ENCODE measurements around the gene TGFBR3. TPM values are rescaled to one million over a fixed set of nuclear protein-coding genes. Genes with fewer than 3 reads are reported as not detected.
"Not testable (repeated sequence)": the region's sequence is repeated elsewhere in the genome, so short reads cannot be mapped to it uniquely, and the experiment has no call there.

TGFBR3 gene
- total and polyA plus RNA-seq, 2 of the 13 experiments (the other 11 are each of a cell fraction or from before 2014, with no cell fraction given) = 76.5 to 195 TPM

DNA sequence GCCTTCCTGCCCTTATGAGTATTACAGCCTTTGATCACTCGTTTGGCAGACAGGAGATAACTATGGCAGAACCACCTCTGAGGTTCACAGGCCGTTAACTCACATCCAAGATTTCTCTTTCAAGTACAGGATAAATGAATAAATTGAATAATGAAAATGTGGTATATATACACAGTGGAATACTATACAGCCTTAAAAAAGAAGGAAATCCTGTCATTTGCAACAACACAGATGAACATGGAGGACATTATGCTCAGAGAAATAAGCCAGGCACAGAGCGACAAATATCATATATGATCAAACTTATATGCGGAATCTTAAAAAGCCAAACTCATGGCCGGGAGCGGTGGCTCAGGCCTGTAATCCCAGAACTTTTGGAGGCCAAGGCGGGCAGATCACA is 32.6 kb downstream of the TGFBR3 start:
- no peaks in the 10 kb centered on the region for H3K9me3 ChIP-seq (ENCODE audit: low read length)
- H3K79me2 ChIP-seq (ENCODE audit: insufficient read depth, low read length) = peaks cover 95% of the 10 kb centered on the region
- in situ Hi-C loops (cut with HindIII; ENCODE audit: extremely low pct_ligation_motif_present, low pct_unique_long_range_greater_than_20kb) (no loop called here), intact Hi-C loops (cut with micrococcal nuclease; ENCODE audit: unreplicated experiment) (no loop called here)
- DNase-seq (ENCODE audit: low spot score) (no peak), ATAC-seq (no peak), FAIRE-seq (no peak)
- H2AFZ ChIP-seq (ENCODE audit: low read length) = no peak overlapping the region
- ChIA-PET CTCF (ENCODE audit: low intra/inter-chr PET ratio, low total read pairs) (no interaction called here), POLR2A (no interaction called here)
- TF ChIP-seq RBM22 (optimal IDR thresholded peaks at IDR 0.05; ENCODE audit: low read length) (peak; percentile 6), MTF1 (CRISPR knock-in tag; IDR thresholded peaks at IDR 0.05) (no peak), JUNB (CRISPR knock-in tag; IDR thresholded peaks at IDR 0.05; ENCODE audit: borderline replicate concordance) (no peak), ZNF674 (CRISPR knock-in tag; IDR thresholded peaks at IDR 0.05; ENCODE audit: low read depth) (no peak)
- H3K4me1 ChIP-seq (ENCODE audit: insufficient read depth, low read length) = peaks cover 52% of the 10 kb centered on the region
- no peak overlapping the region for H3K27ac ChIP-seq (ENCODE audit: extremely low read length, insufficient read depth, low read length)
- H3K4me3 ChIP-seq (replicated peaks in 1 of 3; ENCODE audit: insufficient read depth in 1 of 3, low read depth in 2 of 3, low read length in 3 of 3) = no peak overlapping the region
- H3K4me2 ChIP-seq (ENCODE audit: low read depth, low read length) = no peak overlapping the region
- H4K20me1 ChIP-seq (ENCODE audit: insufficient read depth, low read length) = peaks cover 34% of the 10 kb centered on the region
- WGBS (ENCODE audit: low lambda C conversion rate) = 98% methylated on average over 7 of the region's 7 CpGs
- BruUV-seq (replicated peaks) = no TSS peak
- no peak overlapping the region for H3K9ac ChIP-seq (ENCODE audit: insufficient read depth, low read depth, low read length)
- H3K27me3 ChIP-seq (ENCODE audit: control insufficient read depth in 1 of 2, insufficient read depth in 2 of 2, low read length in 2 of 2) = no peaks in the 10 kb centered on the region
- H3K36me3 ChIP-seq (replicated peaks in 1 of 2; ENCODE audit: control insufficient read depth in 1 of 2, insufficient read depth in 2 of 2, low read length in 2 of 2) = peaks cover 12 to 46% of the 10 kb centered on the region in 2 experiments

DNA sequence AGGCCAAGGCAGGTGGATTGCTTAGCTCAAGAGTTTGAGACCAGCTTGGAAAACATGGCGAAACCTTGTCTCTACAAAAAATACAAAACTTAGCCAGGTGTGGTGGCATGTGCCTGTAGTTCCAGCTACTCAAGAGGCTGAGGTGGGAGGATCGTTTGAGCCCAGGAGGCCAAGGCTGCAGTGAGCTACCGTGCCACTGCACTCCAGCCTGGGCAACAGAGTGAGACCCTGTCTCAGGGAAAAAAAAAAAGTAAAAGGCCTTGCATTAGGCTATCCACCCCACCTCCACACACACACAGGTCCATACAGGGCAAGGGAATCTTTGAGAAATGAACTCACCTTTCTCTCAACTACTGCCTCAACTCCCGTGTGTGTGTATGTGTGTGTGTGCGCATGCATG is 33.9 kb downstream of the TGFBR3 start:
- Histone ChIP-seq H3K79me2 (ENCODE audit: insufficient read depth, low read length) (peaks cover 92% of the 10 kb centered on the region), H4K20me1 (ENCODE audit: insufficient read depth, low read length) (peaks cover 24% of the 10 kb centered on the region; the same call in 1 of the 2 replicates), H3K36me3 (replicated peaks in 1 of 2; ENCODE audit: control insufficient read depth in 1 of 2, insufficient read depth in 2 of 2, low read length in 2 of 2) (peaks cover 12 to 35% of the 10 kb centered on the region in 2 experiments), H3K27ac (ENCODE audit: extremely low read length, insufficient read depth, low read length) (peak overlapping the region; percentile 4), H3K4me1 (ENCODE audit: insufficient read depth, low read length) (peaks cover 61% of the 10 kb centered on the region), H3K4me2 (ENCODE audit: low read depth, low read length) (0 out of 2 replicates have a peak overlapping the region, but pooled peaks have one; percentile 51)
- FAIRE-seq; ATAC-seq; CTCF ChIA-PET (ENCODE audit: low intra/inter-chr PET ratio, low total read pairs); DNase-seq (ENCODE audit: low spot score); H3K9me3 ChIP-seq (ENCODE audit: low read length); H2AFZ ChIP-seq (ENCODE audit: low read length); BruUV-seq (replicated peaks); H3K9ac ChIP-seq (ENCODE audit: insufficient read depth, low read depth, low read length); in situ Hi-C loops (cut with HindIII; ENCODE audit: extremely low pct_ligation_motif_present, low pct_unique_long_range_greater_than_20kb); intact Hi-C loops (cut with micrococcal nuclease; ENCODE audit: unreplicated experiment); H3K27me3 ChIP-seq (ENCODE audit: control insufficient read depth in 1 of 2, insufficient read depth in 2 of 2, low read length in 2 of 2); H3K4me3 ChIP-seq (replicated peaks in 1 of 3; ENCODE audit: insufficient read depth in 1 of 3, low read depth in 2 of 3, low read length in 3 of 3): not testable (repeated sequence)
- 95% methylated on average over 5 of the region's 5 CpGs for WGBS (ENCODE audit: low lambda C conversion rate)
- TF ChIP-seq, protein P1, sequence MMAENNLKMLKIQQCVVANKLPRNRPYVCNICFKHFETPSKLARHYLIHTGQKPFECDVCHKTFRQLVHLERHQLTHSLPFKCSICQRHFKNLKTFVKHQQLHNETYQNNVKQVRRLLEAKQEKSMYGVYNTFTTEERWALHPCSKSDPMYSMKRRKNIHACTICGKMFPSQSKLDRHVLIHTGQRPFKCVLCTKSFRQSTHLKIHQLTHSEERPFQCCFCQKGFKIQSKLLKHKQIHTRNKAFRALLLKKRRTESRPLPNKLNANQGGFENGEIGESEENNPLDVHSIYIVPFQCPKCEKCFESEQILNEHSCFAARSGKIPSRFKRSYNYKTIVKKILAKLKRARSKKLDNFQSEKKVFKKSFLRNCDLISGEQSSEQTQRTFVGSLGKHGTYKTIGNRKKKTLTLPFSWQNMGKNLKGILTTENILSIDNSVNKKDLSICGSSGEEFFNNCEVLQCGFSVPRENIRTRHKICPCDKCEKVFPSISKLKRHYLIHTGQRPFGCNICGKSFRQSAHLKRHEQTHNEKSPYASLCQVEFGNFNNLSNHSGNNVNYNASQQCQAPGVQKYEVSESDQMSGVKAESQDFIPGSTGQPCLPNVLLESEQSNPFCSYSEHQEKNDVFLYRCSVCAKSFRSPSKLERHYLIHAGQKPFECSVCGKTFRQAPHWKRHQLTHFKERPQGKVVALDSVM (CRISPR knock-in tag; IDR thresholded peaks at IDR 0.05) = peak; percentile 74
- peak; percentile 89 for TF ChIP-seq ZNF121 (CRISPR knock-in tag; IDR thresholded peaks at IDR 0.05)
- POLR2A ChIA-PET = interaction anchor here (0.8 to 1.6 kb wide), 7 partner anchors 15 to 34 kb away, joined by 3 to 8 read pairs (median 5); partner anchors contain the start of gene TGFBR3
